IPS DF 6.9 (cell line): ENCODE results near the gene GRAMD4.
"Not testable (repeated sequence)": the region's sequence is repeated elsewhere in the genome, so short reads cannot be mapped to it uniquely, and the experiment has no call there.

Experiments
- DNase-seq: peaks from one replicate; pipeline ENCODE4 v3.0.0-alpha.2; 2013; ENCODE audit warnings: low read depth, low spot score
- H3K27ac ChIP-seq: one replicate; pipeline ENCODE4 v1.5.1; 2013; ENCODE audit warnings: low read length, control low read depth
- H3K27me3 ChIP-seq: 2 replicates; pipeline ENCODE4 v1.6.1; 2013; ENCODE audit warnings: mild to moderate bottlenecking, low read length; ENCODE audit not compliant: control insufficient read depth, insufficient read depth
- H3K36me3 ChIP-seq: 2 replicates; pipeline ENCODE4 v1.6.1; 2013; ENCODE audit warnings: low read length; ENCODE audit not compliant: control insufficient read depth, insufficient read depth
- H3K4me1 ChIP-seq: 2 replicates; pipeline ENCODE4 v1.6.1; 2013; ENCODE audit warnings: low read length; ENCODE audit not compliant: control insufficient read depth, insufficient read depth
- H3K4me3 ChIP-seq: 2 replicates; pipeline ENCODE4 v1.5.1; 2013; ENCODE audit warnings: mild to moderate bottlenecking, low read length
- H3K9me3 ChIP-seq: 2 replicates; pipeline ENCODE4 v1.6.1; 2013; ENCODE audit warnings: low read length, inconsistent platforms; ENCODE audit not compliant: control insufficient read depth, insufficient read depth
- WGBS: extraction: QIAGEN DNeasy Blood & Tissue Kit; methylation state at CpG from one replicate; pipeline ENCODE4 v1.1.7; 2013; ENCODE audit warnings: mixed read lengths, missing lambda C conversion rate; ENCODE audit not compliant: insufficient read length, insufficient coverage; 5-methylcytosine and 5-hydroxymethylcytosine counted together

The GRAMD4 gene

DNA sequence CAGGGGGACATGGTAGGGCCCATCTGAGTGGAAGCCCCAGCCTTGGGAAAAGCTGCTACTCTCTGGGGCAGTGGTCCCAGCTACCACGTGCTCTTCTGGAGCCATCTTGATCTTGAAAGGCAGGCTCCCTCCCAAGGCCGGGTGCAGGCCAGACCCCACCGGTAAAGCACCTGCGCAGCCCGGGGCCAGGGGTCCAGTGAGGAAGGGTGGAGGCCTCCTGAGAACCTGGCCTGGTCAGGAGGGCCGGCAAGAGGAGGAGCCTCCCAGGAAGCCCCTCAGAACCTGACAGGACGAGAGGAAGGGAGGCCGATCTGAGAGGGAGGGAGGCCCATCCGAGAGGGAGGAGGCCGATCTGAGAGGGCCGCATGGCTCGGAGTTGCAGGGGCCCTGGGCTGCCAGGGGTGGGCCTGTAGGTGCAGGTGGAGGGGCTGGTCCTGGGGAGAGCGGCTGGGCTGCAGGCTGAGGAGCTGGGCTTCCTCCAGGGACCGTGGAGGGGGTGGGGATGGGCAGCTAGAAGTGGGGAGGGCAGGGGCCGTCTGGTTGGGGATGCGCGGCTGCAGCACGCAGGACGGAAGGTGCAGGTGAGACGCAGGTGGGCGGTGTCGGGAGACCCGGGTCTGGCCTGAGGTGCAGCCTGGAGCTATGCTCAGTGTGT lies 529 bp downstream of the GRAMD4 start:
- WGBS, result no CpG with 5 or more reads among the region's 23 CpGs
- no peak overlapping the region for H3K27ac ChIP-seq
- no peaks in the 10 kb centered on the region for H3K36me3 ChIP-seq
- no peak for DNase-seq
- no peaks in the 10 kb centered on the region for H3K4me1 ChIP-seq
- H3K9me3 ChIP-seq, result no peaks in the 10 kb centered on the region
- H3K27me3 ChIP-seq, result no peaks in the 10 kb centered on the region
- H3K4me3 ChIP-seq, result no peak overlapping the region

DNA sequence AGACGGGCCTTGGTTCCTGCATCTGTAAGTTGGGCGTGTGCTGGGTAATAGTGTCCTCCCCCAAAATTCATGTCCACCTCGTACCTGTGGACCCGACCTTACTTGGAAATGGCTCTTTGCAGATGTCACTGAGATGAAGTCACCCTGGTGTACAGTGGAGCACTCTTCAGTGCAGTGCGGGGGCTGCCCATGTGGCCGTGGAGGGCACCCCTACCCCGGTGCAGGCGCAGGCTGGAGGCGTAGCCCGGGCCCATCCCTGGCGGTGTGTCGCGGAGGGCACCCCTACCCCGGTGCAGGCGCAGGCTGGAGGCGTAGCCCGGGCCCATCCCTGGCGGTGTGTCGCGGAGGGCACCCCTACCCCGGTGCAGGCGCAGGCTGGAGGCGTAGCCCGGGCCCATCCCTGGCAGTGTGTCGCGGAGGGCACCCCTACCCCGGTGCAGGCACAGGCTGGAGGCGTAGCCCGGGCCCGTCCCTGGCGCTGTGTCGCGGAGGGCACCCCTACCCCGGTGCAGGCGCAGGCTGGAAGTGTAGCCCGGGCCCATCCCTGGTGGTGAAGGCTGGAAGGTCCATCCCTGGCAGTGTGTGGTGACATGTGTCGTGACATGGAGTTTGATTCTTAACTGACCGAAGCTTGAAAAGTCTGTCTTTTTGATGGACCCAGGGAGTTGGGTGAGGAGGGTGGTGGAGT lies 1.2 kb downstream of the GRAMD4 start:
- H3K27ac ChIP-seq, H3K27me3 ChIP-seq, H3K9me3 ChIP-seq, H3K4me1 ChIP-seq, DNase-seq, H3K4me3 ChIP-seq, H3K36me3 ChIP-seq: not testable (repeated sequence)
- no CpG with 5 or more reads among the region's 38 CpGs for WGBS

- no peaks in the 10 kb centered on the region for H3K36me3 ChIP-seq
- no peaks in the 10 kb centered on the region for H3K9me3 ChIP-seq
- no peak overlapping the region for H3K27ac ChIP-seq
- no peaks in the 10 kb centered on the region for H3K4me1 ChIP-seq
- WGBS, result no CpG with 5 or more reads among the region's 14 CpGs
- H3K27me3 ChIP-seq, result no peaks in the 10 kb centered on the region
- no peak for DNase-seq
- H3K4me3 ChIP-seq, result no peak overlapping the region
These were observed 1.9 kb downstream of the GRAMD4 start for GRCh38 chr22:46622081-46622521.

DNA sequence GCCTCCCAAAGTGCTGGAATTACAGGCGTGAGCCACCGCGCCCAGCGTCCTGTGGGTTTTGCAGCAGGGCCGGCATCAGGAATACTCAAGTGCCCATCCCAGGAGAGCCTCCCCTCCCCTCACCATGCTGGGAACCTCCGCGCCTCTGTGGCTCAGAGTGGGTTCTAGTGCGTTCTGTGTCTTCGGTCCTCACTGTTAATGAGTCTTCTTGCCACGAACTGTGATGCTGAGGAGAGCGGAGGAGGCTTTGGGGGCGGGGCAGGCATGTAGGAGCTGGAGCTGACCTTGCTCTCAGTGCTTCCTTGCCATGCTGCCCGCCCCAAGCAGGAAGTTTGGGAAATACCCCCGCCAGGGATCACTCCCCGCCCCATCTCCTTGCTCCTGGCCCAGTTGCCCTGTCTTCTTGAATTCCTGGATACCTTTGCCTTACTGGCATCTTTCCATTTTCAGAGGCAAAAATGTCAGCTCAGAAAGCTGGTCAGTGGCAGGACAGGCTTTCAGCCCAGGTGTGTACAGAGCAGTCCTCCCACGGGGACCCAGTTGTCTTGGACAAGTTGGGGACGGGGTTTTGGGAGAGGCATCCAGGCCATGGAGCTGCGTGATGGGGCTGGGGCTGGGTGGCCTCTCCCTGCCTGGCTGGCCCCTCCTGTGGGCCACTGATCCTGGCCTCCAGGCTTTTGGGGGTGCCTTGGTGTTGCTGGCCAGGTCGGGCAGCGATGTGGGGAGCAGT lies 5.1 kb downstream of the GRAMD4 start:
- no peaks in the 10 kb centered on the region for H3K9me3 ChIP-seq
- H3K4me3 ChIP-seq, result no peak overlapping the region
- H3K27me3 ChIP-seq, result no peaks in the 10 kb centered on the region
- H3K4me1 ChIP-seq, result no peaks in the 10 kb centered on the region; the same call in 1 of the 2 replicates
- no peak for DNase-seq
- no CpG with 5 or more reads among the region's 20 CpGs for WGBS
- H3K27ac ChIP-seq, result no peak overlapping the region
- H3K36me3 ChIP-seq, result no peaks in the 10 kb centered on the region

DNA sequence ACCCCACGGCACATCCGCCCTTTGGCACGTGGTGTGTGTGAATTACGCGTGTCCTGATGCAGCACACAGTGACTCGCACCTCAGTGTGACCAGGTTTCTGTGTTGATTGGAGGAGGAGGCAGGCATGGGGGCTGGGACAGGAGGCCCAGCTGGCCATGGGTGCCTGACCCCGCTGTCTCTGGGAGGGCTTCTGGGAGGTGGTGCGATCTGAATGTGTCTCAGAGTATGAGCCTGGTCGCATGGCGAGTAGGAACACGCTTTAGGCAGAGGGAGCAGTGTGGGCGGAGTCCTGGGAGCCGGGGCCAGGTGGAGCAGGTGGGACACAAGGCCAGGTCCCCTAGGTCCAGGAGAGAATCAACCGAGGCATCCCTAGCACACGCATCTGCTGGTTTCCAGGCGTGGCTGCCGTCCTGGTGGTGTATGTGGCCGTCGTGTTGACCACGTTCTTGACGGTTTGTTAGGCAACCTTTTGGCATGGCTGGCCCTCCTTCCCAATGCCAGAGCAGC lies 5.7 kb downstream of the GRAMD4 start:
- H3K9me3 ChIP-seq, result no peaks in the 10 kb centered on the region
- H3K4me1 ChIP-seq, result no peaks in the 10 kb centered on the region; the same call in 1 of the 2 replicates
- no peak for DNase-seq
- no peaks in the 10 kb centered on the region for H3K36me3 ChIP-seq
- no peak overlapping the region for H3K27ac ChIP-seq
- no peaks in the 10 kb centered on the region for H3K27me3 ChIP-seq
- H3K4me3 ChIP-seq, result no peak overlapping the region
- no CpG with 5 or more reads among the region's 21 CpGs for WGBS

GRCh38 chr22:46626356-46626755 lies 6.2 kb downstream of the GRAMD4 start:
- no peaks in the 10 kb centered on the region for H3K9me3 ChIP-seq
- no peak for DNase-seq
- H3K36me3 ChIP-seq, result no peaks in the 10 kb centered on the region
- H3K4me1 ChIP-seq, result no peaks in the 10 kb centered on the region; the same call in 1 of the 2 replicates
- H3K27ac ChIP-seq, result no peak overlapping the region
- no peak overlapping the region for H3K4me3 ChIP-seq
- H3K27me3 ChIP-seq, result no peaks in the 10 kb centered on the region
- no CpG with 5 or more reads among the region's 23 CpGs for WGBS

DNA sequence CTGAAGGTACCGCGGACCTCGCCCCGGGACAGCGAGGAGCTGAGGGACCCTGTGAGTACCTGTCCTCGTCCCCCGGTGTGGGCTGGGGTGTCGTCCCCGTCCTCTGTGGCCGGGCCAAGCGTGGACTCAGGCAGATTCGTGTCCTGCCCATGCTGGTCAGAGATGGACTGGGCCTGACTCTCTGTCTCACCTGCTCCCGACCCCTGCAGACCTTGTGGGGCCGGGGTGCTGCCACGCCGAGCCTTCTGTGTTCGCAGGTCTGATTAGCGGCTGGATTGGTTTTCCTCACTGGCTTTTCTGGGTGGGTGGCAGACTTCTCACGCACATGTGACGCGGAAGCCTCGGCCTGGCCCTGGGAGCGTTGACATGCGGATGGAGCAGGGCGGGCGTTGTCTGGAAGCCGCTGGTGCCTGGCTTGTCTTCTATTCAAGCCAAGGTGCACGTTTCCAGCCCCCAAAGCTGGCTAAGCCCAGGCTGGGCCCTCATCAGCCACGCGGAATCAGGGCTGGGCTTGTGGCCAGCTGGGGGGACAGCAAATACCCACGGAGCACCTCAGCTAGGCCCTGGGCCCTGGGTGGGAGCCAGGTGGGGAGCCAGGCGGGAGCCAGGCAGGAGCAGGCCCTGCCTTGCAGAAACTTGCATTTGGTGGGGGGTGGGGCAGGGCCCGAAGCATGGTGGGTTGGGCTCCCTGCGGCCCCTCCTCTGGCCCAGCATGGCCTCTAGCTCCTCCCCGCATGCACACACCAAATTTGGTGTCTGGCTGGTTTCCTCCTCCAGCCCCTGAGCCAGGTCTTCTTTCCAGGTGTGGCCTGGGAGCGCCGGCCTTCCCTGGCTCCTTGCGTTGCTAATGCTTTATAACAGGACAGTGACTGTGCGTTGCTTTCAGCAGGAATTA lies 7.0 kb downstream of the GRAMD4 start:
- Histone ChIP-seq H3K4me1 (no peaks in the 10 kb centered on the region; the same call in 1 of the 2 replicates), H3K36me3 (no peaks in the 10 kb centered on the region), H3K4me3 (no peak overlapping the region), H3K9me3 (no peaks in the 10 kb centered on the region), H3K27ac (no peak overlapping the region), H3K27me3 (no peaks in the 10 kb centered on the region)
- no CpG with 5 or more reads among the region's 39 CpGs for WGBS
- peak; percentile 64 for DNase-seq

DNA sequence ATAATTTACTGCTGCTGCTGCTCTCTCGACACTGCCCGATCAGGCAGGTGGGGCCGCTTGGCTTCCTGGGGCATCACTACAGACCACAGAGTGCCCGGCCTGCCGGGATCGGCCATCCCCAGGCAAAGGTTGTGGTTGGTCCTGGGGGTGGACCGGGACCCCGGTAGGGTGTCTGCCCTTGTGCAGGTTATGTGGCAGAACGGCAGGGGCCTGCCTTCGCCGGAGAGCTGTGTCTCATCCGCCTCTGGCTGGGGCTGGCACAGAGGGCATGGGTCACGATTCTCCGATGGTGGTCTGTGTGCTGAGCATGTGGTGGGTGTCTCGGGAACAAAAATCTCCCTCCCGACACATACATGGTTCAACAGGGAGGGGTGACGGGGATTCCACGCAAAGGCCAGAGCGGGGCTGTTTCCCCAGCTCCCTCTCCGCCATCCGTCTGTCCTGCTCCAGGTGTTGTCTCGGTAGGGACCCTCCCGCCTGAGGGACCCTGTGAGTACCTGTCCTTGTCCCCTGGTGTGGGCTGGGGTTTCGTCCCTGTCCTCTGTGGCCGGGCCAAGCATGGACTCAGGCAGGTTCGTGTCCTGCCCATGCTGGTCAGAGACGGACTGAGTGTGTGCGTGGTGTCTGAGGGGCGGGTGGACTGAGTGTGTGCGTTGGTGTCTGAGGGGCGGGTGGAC lies 7.8 kb downstream of the GRAMD4 start:
- H3K4me1 ChIP-seq, result no peaks in the 10 kb centered on the region; the same call in 1 of the 2 replicates
- H3K27me3 ChIP-seq, result no peaks in the 10 kb centered on the region
- H3K9me3 ChIP-seq, result no peaks in the 10 kb centered on the region
- WGBS, result no CpG with 5 or more reads among the region's 31 CpGs
- H3K36me3 ChIP-seq, result no peaks in the 10 kb centered on the region
- no peak overlapping the region for H3K27ac ChIP-seq
- no peak for DNase-seq
- no peak overlapping the region for H3K4me3 ChIP-seq

- H3K36me3 ChIP-seq, result no peaks in the 10 kb centered on the region
- no CpG with 5 or more reads among the region's 12 CpGs for WGBS
These were observed 8.6 kb downstream of the GRAMD4 start for GRCh38 chr22:46628756-46629155.

More at GRCh38 chr22:46628756-46629155, 8.6 kb downstream of the GRAMD4 start:
- no peak overlapping the region for H3K4me3 ChIP-seq
- H3K9me3 ChIP-seq, result no peaks in the 10 kb centered on the region
- H3K27me3 ChIP-seq, result no peaks in the 10 kb centered on the region
- H3K4me1 ChIP-seq, result no peaks in the 10 kb centered on the region; the same call in 1 of the 2 replicates
- no peak for DNase-seq
- H3K27ac ChIP-seq, result no peak overlapping the region
